Panc1 (cell line): Measurements from ENCODE around the gene RNU1-2. TPM values are rescaled to one million over a fixed set of nuclear protein-coding genes. Genes with fewer than 3 reads are reported as not detected.

Source experiments
- ATAC-seq: fragments of 200-7000 bp; cut with Tn5 transposase; 2 replicates; pipeline ENCODE4 v1.9.1; 2020; ENCODE audit warnings: mild to moderate bottlenecking, moderate library complexity
- BruUV-seq: library from RNA; stranded (reverse); fragments of 400-500 nt; replicated peaks from 2 replicates; lab custom pipeline; 2021; lab: Mats Ljungman, UMichigan
- CTCF ChIA-PET: fragments of 300-600 bp; sonication (Branson Sonifier 250); formaldehyde crosslinking; loops from one replicate; lab custom pipeline; 2022; ENCODE audit warnings: antibody characterized with exemption; lab: Charles Lee
- POLR2A ChIA-PET: fragments of 300-600 bp; sonication (Branson Sonifier 250); formaldehyde crosslinking; loops from one replicate; lab custom pipeline; 2022; ENCODE audit warnings: antibody characterized with exemption; lab: Charles Lee
- DNase-seq: peaks from one replicate; pipeline ENCODE4 v3.0.0-alpha.2; 2010; ENCODE audit warnings: low read depth, low spot score
- H3K27ac ChIP-seq: 2 replicates; pipeline ENCODE4 v1.5.1; 2011; ENCODE audit warnings: mild to moderate bottlenecking, low read length, inconsistent platforms
- H3K27me3 ChIP-seq: fragments of 200-500 bp; sonication (Bioruptor generic); 2 replicates; pipeline ENCODE4 v1.6.0; 2014; ENCODE audit warnings: low read length, inconsistent platforms; ENCODE audit not compliant: control insufficient read depth, insufficient read depth
- H3K36me3 ChIP-seq: fragments of 200-500 bp; sonication (Bioruptor generic); 2 replicates; pipeline ENCODE4 v1.5.1; 2014; ENCODE audit warnings: inconsistent platforms, mild to moderate bottlenecking, low read length, moderate library complexity; ENCODE audit not compliant: control insufficient read depth, insufficient read depth
- H3K4me1 ChIP-seq: 2 replicates; pipeline ENCODE4 v1.5.1; 2011; ENCODE audit warnings: inconsistent platforms, mild to moderate bottlenecking, low read length, moderate library complexity; ENCODE audit not compliant: control insufficient read depth, insufficient read depth
- H3K4me3 ChIP-seq, 2 experiments: 2 replicates each; pipeline ENCODE4 v1.5.1; 2011 to 2012; ENCODE audit warnings: low read depth in 2 of 2, low read length in 2 of 2, mild to moderate bottlenecking in 2 of 2, inconsistent platforms in 1 of 2, moderate library complexity in 1 of 2
- H3K9me3 ChIP-seq: fragments of 200-500 bp; sonication (Bioruptor generic); 2 replicates; pipeline ENCODE4 v1.5.1; 2014; ENCODE audit warnings: low read depth, mild to moderate bottlenecking, inconsistent platforms, low read length, moderate library complexity; ENCODE audit not compliant: control insufficient read depth, insufficient read depth
- POLR2AphosphoS5 ChIP-seq: IDR thresholded peaks from 2 replicates; pipeline ENCODE4 v1.6.1; 2012; ENCODE audit warnings: mild to moderate bottlenecking, low read depth, low read length, moderate library complexity
- SIN3A ChIP-seq: IDR thresholded peaks from 2 replicates; pipeline ENCODE4 v1.6.1; 2012; ENCODE audit warnings: low read depth, mild to moderate bottlenecking, low read length, moderate library complexity, borderline replicate concordance; ENCODE audit not compliant: insufficient read depth
- TCF7L2 ChIP-seq: IDR thresholded peaks from 2 replicates; pipeline ENCODE4 v1.6.1; 2011; ENCODE audit warnings: mild to moderate bottlenecking, low read depth, low read length, inconsistent platforms
- in situ Hi-C: cut with HindIII; loops from 2 replicates; pipeline ENCODE4 v1.10.0; 2016; ENCODE audit warnings: low sequenced_read_pairs, low pct_unique_long_range_greater_than_20kb
- intact Hi-C: fragments of 100-400 bp; cut with micrococcal nuclease; formaldehyde crosslinking; loops from one replicate; pipeline ENCODE4 v1.10.0; 2022; ENCODE audit not compliant: unreplicated experiment
- total RNA-seq: library from RNA; stranded (reverse); gene quantifications from one replicate; pipeline ENCODE4 v1.2.1, GENCODE V29; 2021; ENCODE audit not compliant: unreplicated experiment
- TF ChIP-seq, protein P1 (sequence below), 2 experiments: IDR thresholded peaks; 2 replicates each; pipeline ENCODE4 v1.6.1; 2011 to 2012; ENCODE audit warnings: low read depth in 2 of 2, control low read depth in 1 of 2, low read length in 1 of 2, mild to moderate bottlenecking in 1 of 2, moderate library complexity in 1 of 2; ENCODE audit not compliant: insufficient read depth in 1 of 2
- TF ChIP-seq, protein P2 (sequence below): fragments of 450-650 bp; IDR thresholded peaks from 2 replicates; pipeline ENCODE4 v1.5.1; 2017; ENCODE audit warnings: mild to moderate bottlenecking

Gene RNU1-2
- total RNA-seq, 1 experiment from 2014 or later, result 1,290 TPM

DNA sequence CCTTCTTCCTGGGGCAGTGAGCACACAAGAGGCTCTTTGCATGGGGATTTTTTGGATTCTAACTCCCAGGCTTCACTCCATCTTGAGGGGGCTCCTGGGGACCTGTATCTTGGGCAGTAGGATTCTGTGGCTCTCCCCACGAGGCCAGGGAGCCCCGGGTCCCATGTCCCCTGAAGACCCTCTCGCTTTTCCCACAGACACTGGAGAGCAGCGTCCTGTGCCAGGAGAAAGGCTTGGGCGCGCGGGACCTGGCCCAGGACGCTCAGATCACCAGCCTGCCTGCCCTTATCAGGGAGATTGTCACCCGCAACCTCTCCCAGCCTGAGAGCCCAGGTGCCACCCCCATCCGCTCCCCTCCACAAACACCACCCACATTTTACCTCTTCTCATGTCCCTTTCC, 26.7 kb downstream of the RNU1-2 start:
- Histone ChIP-seq H3K36me3 (no peaks in the 10 kb centered on the region), H3K27me3 (no peaks in the 10 kb centered on the region), H3K9me3 (no peaks in the 10 kb centered on the region), H3K4me1 (no peaks in the 10 kb centered on the region), H3K27ac (no peak overlapping the region), H3K4me3 (no peak overlapping the region)
- DNase-seq (no peak), ATAC-seq (no peak)
- in situ Hi-C loops (no loop called here), intact Hi-C loops (no loop called here)
- no TSS peak for BruUV-seq
- ChIA-PET POLR2A (no interaction called here), CTCF (no interaction called here)
- no peak for TF ChIP-seq SIN3A
- TF ChIP-seq, protein P1, sequence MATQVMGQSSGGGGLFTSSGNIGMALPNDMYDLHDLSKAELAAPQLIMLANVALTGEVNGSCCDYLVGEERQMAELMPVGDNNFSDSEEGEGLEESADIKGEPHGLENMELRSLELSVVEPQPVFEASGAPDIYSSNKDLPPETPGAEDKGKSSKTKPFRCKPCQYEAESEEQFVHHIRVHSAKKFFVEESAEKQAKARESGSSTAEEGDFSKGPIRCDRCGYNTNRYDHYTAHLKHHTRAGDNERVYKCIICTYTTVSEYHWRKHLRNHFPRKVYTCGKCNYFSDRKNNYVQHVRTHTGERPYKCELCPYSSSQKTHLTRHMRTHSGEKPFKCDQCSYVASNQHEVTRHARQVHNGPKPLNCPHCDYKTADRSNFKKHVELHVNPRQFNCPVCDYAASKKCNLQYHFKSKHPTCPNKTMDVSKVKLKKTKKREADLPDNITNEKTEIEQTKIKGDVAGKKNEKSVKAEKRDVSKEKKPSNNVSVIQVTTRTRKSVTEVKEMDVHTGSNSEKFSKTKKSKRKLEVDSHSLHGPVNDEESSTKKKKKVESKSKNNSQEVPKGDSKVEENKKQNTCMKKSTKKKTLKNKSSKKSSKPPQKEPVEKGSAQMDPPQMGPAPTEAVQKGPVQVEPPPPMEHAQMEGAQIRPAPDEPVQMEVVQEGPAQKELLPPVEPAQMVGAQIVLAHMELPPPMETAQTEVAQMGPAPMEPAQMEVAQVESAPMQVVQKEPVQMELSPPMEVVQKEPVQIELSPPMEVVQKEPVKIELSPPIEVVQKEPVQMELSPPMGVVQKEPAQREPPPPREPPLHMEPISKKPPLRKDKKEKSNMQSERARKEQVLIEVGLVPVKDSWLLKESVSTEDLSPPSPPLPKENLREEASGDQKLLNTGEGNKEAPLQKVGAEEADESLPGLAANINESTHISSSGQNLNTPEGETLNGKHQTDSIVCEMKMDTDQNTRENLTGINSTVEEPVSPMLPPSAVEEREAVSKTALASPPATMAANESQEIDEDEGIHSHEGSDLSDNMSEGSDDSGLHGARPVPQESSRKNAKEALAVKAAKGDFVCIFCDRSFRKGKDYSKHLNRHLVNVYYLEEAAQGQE (IDR thresholded peaks at IDR 0.05; ENCODE audit: insufficient read depth in 1 of 2, low read depth in 2 of 2, low read length in 1 of 2), result no peak
- TF ChIP-seq POLR2AphosphoS5, result no peak
- TF ChIP-seq TCF7L2, result no peak
- TF ChIP-seq, protein P2, sequence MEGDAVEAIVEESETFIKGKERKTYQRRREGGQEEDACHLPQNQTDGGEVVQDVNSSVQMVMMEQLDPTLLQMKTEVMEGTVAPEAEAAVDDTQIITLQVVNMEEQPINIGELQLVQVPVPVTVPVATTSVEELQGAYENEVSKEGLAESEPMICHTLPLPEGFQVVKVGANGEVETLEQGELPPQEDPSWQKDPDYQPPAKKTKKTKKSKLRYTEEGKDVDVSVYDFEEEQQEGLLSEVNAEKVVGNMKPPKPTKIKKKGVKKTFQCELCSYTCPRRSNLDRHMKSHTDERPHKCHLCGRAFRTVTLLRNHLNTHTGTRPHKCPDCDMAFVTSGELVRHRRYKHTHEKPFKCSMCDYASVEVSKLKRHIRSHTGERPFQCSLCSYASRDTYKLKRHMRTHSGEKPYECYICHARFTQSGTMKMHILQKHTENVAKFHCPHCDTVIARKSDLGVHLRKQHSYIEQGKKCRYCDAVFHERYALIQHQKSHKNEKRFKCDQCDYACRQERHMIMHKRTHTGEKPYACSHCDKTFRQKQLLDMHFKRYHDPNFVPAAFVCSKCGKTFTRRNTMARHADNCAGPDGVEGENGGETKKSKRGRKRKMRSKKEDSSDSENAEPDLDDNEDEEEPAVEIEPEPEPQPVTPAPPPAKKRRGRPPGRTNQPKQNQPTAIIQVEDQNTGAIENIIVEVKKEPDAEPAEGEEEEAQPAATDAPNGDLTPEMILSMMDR, result no peak

DNA sequence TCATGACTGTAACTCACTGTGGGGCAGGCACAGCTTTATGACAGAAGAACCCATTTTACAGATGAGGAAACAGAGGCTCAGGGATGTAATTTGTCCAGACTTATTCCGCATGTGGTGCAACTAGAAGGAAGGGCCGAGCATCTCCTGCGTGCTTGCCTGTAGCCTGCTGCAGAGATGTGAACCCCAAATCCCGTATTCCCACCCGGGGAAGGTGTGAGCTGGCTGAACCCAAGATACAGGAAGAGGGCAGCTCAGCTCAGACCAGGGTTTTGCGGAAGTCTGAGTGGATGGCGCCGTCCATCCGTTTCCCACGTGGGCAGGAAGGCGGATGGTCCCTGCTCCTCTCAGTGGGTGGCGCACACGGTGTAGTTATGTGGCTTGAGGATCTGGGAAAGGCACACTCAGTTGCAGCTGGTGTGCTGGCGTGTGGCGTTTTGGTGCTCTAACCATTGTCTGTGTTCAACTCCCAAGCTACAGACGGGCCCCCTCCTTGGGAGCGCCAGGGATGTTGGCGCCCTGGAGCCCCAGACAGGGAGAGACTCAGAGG, 27.2 kb downstream of the RNU1-2 start:
- no peaks in the 10 kb centered on the region for H3K9me3 ChIP-seq
- ChIA-PET POLR2A (no interaction called here), CTCF (no interaction called here)
- in situ Hi-C loops, result no loop called here
- H3K27me3 ChIP-seq, result no peaks in the 10 kb centered on the region
- DNase-seq (no peak), ATAC-seq (no peak)
- H3K4me1 ChIP-seq, result no peaks in the 10 kb centered on the region
- no peaks in the 10 kb centered on the region for H3K36me3 ChIP-seq
- intact Hi-C loops, result no loop called here
- no peak overlapping the region for H3K4me3 ChIP-seq
- no TSS peak for BruUV-seq
- TF ChIP-seq SIN3A, result no peak
- TF ChIP-seq, protein P2, result no peak
- no peak overlapping the region for H3K27ac ChIP-seq
